ENCODE results near the gene GET3. TPM values are rescaled to one million over a fixed set of nuclear protein-coding genes. Genes with fewer than 3 reads are reported as not detected.

GET3 gene
- total and polyA plus RNA-seq, 2 of the 13 experiments (the other 11 are each of a cell fraction or from before 2014, with no cell fraction given), result 57.7 to 59.4 TPM

DNA sequence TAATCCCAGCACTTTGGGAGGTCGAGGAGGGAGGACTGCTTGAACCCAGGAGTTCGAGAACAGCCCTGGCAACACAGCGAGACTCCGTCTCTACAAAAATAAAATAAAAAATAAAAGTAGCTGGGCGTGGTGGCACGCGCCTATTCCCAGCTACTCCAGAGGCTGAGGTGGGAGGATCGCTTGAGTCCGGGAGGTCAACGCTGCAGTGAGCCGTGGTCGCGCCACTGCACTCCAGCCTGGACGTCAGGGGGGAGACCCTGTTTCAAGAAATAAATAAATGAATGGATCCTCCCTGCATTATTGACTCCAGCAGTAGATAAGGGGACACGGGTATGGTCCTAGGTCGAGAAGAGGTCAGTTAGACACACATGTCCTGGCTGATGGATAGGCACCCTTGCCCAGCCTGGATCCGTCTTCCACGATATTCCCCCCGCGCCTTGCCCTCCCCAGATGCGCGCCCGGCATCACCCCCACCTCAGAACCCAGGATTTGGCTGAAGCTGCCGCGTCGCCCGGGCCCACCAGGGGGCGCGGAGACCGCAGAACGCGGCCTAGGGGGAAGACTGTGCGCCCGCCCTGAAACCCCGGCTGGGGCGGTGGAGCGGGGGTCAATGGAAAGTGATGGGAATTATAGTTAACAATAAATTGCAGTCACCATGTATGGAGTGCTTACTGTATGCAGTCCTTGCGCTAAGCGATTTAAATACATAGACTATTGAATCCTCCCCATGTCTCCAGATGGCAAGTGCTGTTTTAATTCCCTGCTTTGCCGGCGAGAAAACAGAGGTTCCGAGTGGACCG lies 40.1 kb downstream of the GET3 start (continued):
- TF ChIP-seq ZSCAN5A (CRISPR knock-in tag; IDR thresholded peaks at IDR 0.05; ENCODE audit: borderline replicate concordance) (no peak), PHF5A (CRISPR knock-in tag; IDR thresholded peaks at IDR 0.05; ENCODE audit: low read depth, unreplicated experiment) (no peak), ZNF569 (CRISPR knock-in tag; IDR thresholded peaks at IDR 0.05; ENCODE audit: borderline replicate concordance) (0 out of 2 replicates have a peak, but pooled peaks have one; percentile 51), ZSCAN22 (CRISPR knock-in tag; IDR thresholded peaks at IDR 0.05) (no peak), YEATS2 (CRISPR knock-in tag; IDR thresholded peaks at IDR 0.05; ENCODE audit: borderline replicate concordance) (0 out of 2 replicates have a peak, but pooled peaks have one; percentile 25), HMGA1 (CRISPR knock-in tag; conservative IDR thresholded peaks at IDR 0.05) (no peak), ZNF660 (CRISPR knock-in tag; IDR thresholded peaks at IDR 0.05; ENCODE audit: borderline replicate concordance, low read depth) (no peak), SNAPC2 (CRISPR knock-in tag; IDR thresholded peaks at IDR 0.05) (peak; percentile 65; the same call in 1 of the 2 replicates), RCOR2 (CRISPR knock-in tag; IDR thresholded peaks at IDR 0.05) (no peak), ZNF180 (CRISPR knock-in tag; IDR thresholded peaks at IDR 0.05; ENCODE audit: borderline replicate concordance, low read depth) (no peak), ZNF768 (CRISPR knock-in tag; IDR thresholded peaks at IDR 0.05) (peak; percentile 46; the same call in 1 of the 2 replicates)

All from HepG2 (cell line).